ENCODE results near the gene LRRC40. TPM values are rescaled to one million over a fixed set of nuclear protein-coding genes. Genes with fewer than 3 reads are reported as not detected.

LRRC40 gene
- 19.4 and 28.6 TPM in 2 replicates for total RNA-seq

DNA sequence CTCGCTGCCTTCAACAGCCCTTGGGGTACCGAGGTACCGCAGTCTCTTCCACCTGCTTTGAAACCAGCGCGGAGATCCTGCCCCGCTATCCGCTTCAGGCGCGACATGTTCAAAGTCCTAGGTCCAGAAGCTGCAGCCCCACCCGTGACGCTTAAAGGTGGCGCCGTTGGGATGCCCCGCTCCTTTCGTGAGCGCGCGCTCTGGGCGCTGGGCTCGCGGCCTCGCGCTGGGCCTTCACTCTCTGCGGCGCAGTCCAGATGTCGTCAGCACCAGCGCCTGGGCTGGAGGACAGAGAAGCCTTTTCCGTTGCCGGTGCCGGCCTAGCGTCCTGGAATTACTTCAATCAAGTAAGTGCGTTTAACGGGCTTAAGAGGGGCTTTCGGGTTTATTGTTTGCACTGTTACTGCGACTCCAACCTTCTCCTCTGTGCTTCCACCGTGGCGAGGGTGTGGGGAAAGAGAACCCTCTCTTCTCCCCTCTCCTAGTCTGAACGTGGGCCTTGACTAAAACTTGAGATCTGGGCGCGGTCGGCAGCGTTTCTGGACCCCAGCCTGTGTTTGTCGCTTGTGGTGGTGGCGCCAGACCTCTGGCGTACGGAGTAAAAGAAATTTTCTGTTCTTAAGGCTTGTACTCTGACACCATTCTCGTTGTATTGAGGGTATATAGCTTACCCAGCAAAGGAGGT is at the start of gene LRRC40:
TSS of gene LRRC40 (minus strand) at position 146 of the 685 bp plus-strand sequence. CDS start at position 107, 39 bp downstream.

DNA sequence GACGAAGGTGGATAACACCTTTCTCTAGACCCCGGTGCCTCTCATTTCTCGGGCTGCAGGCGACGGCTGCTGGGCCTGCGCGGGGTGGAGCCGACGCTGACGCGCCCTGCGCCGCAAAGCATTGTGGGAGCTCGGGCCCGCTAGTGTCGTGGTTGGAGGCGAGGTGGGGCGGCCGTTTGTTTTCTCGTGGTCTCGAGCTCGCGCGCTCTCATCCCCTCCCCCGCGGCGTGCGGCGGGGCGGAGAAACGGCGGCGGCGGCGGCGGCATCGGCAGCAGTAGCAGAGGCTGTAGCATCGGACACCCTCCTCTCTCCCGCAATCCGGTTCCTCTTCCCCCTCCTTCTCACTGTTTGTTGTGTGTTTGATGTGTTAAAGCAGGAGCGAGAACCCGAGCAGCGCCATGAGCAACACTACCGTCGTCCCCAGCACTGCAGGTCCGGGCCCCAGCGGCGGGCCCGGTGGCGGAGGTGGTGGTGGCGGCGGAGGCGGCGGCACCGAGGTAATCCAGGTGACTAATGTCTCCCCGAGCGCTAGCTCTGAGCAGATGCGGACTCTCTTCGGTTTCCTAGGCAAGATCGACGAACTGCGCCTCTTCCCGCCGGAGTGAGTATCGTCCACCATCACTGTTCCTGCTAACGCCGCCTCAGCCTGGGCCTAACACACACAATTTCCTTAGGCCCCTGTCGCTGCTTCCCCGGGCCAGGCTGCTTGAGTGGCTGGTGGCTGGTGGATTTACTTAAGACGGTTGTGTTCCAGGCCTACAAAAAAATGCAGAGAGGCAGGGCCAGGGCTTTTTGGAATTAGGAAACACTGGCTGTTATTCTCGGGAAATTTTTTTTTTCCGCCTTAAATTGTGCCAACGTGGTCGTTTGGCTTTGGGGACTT is 16.1 kb upstream of the LRRC40 start, which contains the start of gene SRSF11:
TSS of gene SRSF11 (plus strand) at position 143 of the 884 bp plus-strand sequence. CDS start at position 400, 257 bp downstream.

Other genes with a start within 250 kb of the LRRC40 start
- gene SRSF11, start 15.8 kb upstream of the LRRC40 start, total RNA-seq = 74.8 and 171 TPM in 2 replicates
- gene ANKRD13C, start 149.1 kb upstream of the LRRC40 start, total RNA-seq = 18.6 and 25.7 TPM in 2 replicates
- gene CTH, start 205.7 kb upstream of the LRRC40 start, total RNA-seq = 0.76 and 0.81 TPM in 2 replicates

Measured in bladder microvascular endothelial cell (primary cell).